ENCODE data around the gene TMEM11. TPM values are rescaled to one million over a fixed set of nuclear protein-coding genes. Genes with fewer than 3 reads are reported as not detected.

The TMEM11 gene
- total RNA-seq, 2 experiments from 2014 or later, result 28.9 to 40.4 TPM

- DNase-seq (no peak), ATAC-seq (no peak)
- Mint-ChIP-seq H3K4me1 (peaks cover 52% of the 10 kb centered on the region), H3K36me3 (ENCODE audit: low read depth) (peaks cover 23% of the 10 kb centered on the region), H3K9me3 (ENCODE audit: low read depth) (no peaks in the 10 kb centered on the region), H3K27ac (no peak overlapping the region), H3K4me3 (no peak overlapping the region), H3K27me3 (no peaks in the 10 kb centered on the region)
- ChIA-PET POLR2A (no interaction called here), CTCF (interaction anchor here (0.9 to 1.1 kb wide), 2 partner anchors 23 to 39 kb away, joined by 3 to 5 read pairs; no protein-coding TSS in a partner anchor)
- intact Hi-C loops (cut with DNase I, micrococcal nuclease), result no loop called here
Observed at GRCh38 chr17:21208352-21208751, 5.6 kb downstream of the TMEM11 start.

- H3K4me1 Mint-ChIP-seq, result peaks cover 32% of the 10 kb centered on the region
- H3K27ac Mint-ChIP-seq, result no peak overlapping the region
Observed at GRCh38 chr17:21204935-21205334, 9.0 kb downstream of the TMEM11 start.

GRCh38 chr17:21202512-21202911 is 11.4 kb downstream of the TMEM11 start:
- CTCF ChIA-PET, result no interaction called here
- Mint-ChIP-seq H3K4me3 (no peak overlapping the region), H3K36me3 (ENCODE audit: low read depth) (peaks cover 20% of the 10 kb centered on the region), H3K27me3 (no peaks in the 10 kb centered on the region), H3K27ac (no peak overlapping the region), H3K4me1 (peaks cover 27% of the 10 kb centered on the region), H3K9me3 (ENCODE audit: low read depth) (no peaks in the 10 kb centered on the region)
- POLR2A ChIA-PET, result no interaction called here
- ATAC-seq (no peak), DNase-seq (no peak)
- intact Hi-C loops (cut with DNase I, micrococcal nuclease), result no loop called here

More at GRCh38 chr17:21204935-21205334, 9.0 kb downstream of the TMEM11 start:
- ChIA-PET POLR2A (no interaction called here), CTCF (no interaction called here)
- H3K36me3 Mint-ChIP-seq (ENCODE audit: low read depth), result peaks cover 15% of the 10 kb centered on the region
- H3K27me3 Mint-ChIP-seq, result no peaks in the 10 kb centered on the region
- intact Hi-C loops (cut with DNase I, micrococcal nuclease), result no loop called here
- no peak for DNase-seq
- no peak for ATAC-seq
- no peaks in the 10 kb centered on the region for H3K9me3 Mint-ChIP-seq (ENCODE audit: low read depth)
- H3K4me3 Mint-ChIP-seq, result no peak overlapping the region

- intact Hi-C loops (cut with DNase I, micrococcal nuclease), result no loop called here
- Mint-ChIP-seq H3K9me3 (ENCODE audit: low read depth) (no peaks in the 10 kb centered on the region), H3K36me3 (ENCODE audit: low read depth) (peaks cover 23% of the 10 kb centered on the region), H3K4me1 (peaks cover 26% of the 10 kb centered on the region), H3K27me3 (no peaks in the 10 kb centered on the region), H3K27ac (no peak overlapping the region), H3K4me3 (no peak overlapping the region)
- ChIA-PET POLR2A (no interaction called here), CTCF (interaction anchor here (0.9 kb wide), 1 partner anchor 15 kb away, joined by 4 read pairs; no protein-coding TSS in a partner anchor)
- no peak for ATAC-seq
- DNase-seq, result no peak
Observed at GRCh38 chr17:21201874-21202273, 12.1 kb downstream of the TMEM11 start.

GRCh38 chr17:21201298-21201595 is 12.7 kb downstream of the TMEM11 start:
- Mint-ChIP-seq H3K27me3 (no peaks in the 10 kb centered on the region), H3K36me3 (ENCODE audit: low read depth) (peaks cover 25% of the 10 kb centered on the region), H3K27ac (peak overlapping the region; percentile 10), H3K9me3 (ENCODE audit: low read depth) (no peaks in the 10 kb centered on the region), H3K4me1 (peaks cover 22% of the 10 kb centered on the region), H3K4me3 (no peak overlapping the region)
- POLR2A ChIA-PET, result no interaction called here
- DNase-seq, result no peak
- ATAC-seq, result no peak
- CTCF ChIA-PET, result interaction anchor here (0.9 kb wide), 1 partner anchor 15 kb away, joined by 4 read pairs; no protein-coding TSS in a partner anchor
- intact Hi-C loops (cut with DNase I, micrococcal nuclease), result no loop called here

GRCh38 chr17:21200590-21201297 is 13.2 kb downstream of the TMEM11 start:
- Mint-ChIP-seq H3K36me3 (ENCODE audit: low read depth) (peaks cover 25% of the 10 kb centered on the region), H3K9me3 (ENCODE audit: low read depth) (no peaks in the 10 kb centered on the region), H3K27me3 (no peaks in the 10 kb centered on the region), H3K27ac (no peak overlapping the region), H3K4me1 (peaks cover 22% of the 10 kb centered on the region), H3K4me3 (no peak overlapping the region)
- no peak for DNase-seq
- ChIA-PET POLR2A (no interaction called here), CTCF (interaction anchor here (0.9 kb wide), 1 partner anchor 14 kb away, joined by 4 read pairs; no protein-coding TSS in a partner anchor)
- ATAC-seq, result no peak
- intact Hi-C loops (cut with DNase I, micrococcal nuclease), result no loop called here

- Mint-ChIP-seq H3K9me3 (ENCODE audit: low read depth) (no peaks in the 10 kb centered on the region), H3K27me3 (no peaks in the 10 kb centered on the region), H3K27ac (no peak overlapping the region), H3K4me3 (no peak overlapping the region), H3K4me1 (peaks cover 14% of the 10 kb centered on the region), H3K36me3 (ENCODE audit: low read depth) (peaks cover 25% of the 10 kb centered on the region)
- DNase-seq (no peak), ATAC-seq (no peak)
- ChIA-PET POLR2A (no interaction called here), CTCF (no interaction called here)
- intact Hi-C loops (cut with DNase I, micrococcal nuclease), result no loop called here
Observed at GRCh38 chr17:21199856-21200255, 14.1 kb downstream of the TMEM11 start.

- DNase-seq, result no peak
- intact Hi-C loops (cut with DNase I, micrococcal nuclease), result no loop called here
- ChIA-PET POLR2A (no interaction called here), CTCF (no interaction called here)
- Mint-ChIP-seq H3K4me1 (peaks cover 12% of the 10 kb centered on the region), H3K4me3 (no peak overlapping the region), H3K27me3 (no peaks in the 10 kb centered on the region), H3K9me3 (ENCODE audit: low read depth) (no peaks in the 10 kb centered on the region), H3K27ac (no peak overlapping the region), H3K36me3 (ENCODE audit: low read depth) (peaks cover 25% of the 10 kb centered on the region)
- ATAC-seq, result no peak
Observed at GRCh38 chr17:21199311-21199710, 14.7 kb downstream of the TMEM11 start.

GRCh38 chr17:21198411-21198810 is 15.6 kb downstream of the TMEM11 start:
- peaks cover 12% of the 10 kb centered on the region for H3K4me1 Mint-ChIP-seq
- ATAC-seq (no peak), DNase-seq (no peak)
- H3K27me3 Mint-ChIP-seq, result no peaks in the 10 kb centered on the region
- intact Hi-C loops (cut with DNase I, micrococcal nuclease), result no loop called here
- no peaks in the 10 kb centered on the region for H3K9me3 Mint-ChIP-seq (ENCODE audit: low read depth)
- POLR2A ChIA-PET, result no interaction called here
- no peak overlapping the region for H3K4me3 Mint-ChIP-seq
- H3K36me3 Mint-ChIP-seq (ENCODE audit: low read depth), result peaks cover 28% of the 10 kb centered on the region
- CTCF ChIA-PET, result no interaction called here
- no peak overlapping the region for H3K27ac Mint-ChIP-seq

GRCh38 chr17:21196126-21196525 is 17.8 kb downstream of the TMEM11 start:
- ChIA-PET CTCF (no interaction called here), POLR2A (no interaction called here)
- Mint-ChIP-seq H3K27ac (no peak overlapping the region), H3K4me1 (peaks cover 5% of the 10 kb centered on the region), H3K4me3 (no peak overlapping the region), H3K9me3 (ENCODE audit: low read depth) (no peaks in the 10 kb centered on the region), H3K27me3 (no peaks in the 10 kb centered on the region), H3K36me3 (ENCODE audit: low read depth) (peaks cover 32% of the 10 kb centered on the region)
- DNase-seq, result no peak
- intact Hi-C loops (cut with DNase I, micrococcal nuclease), result no loop called here
- ATAC-seq, result no peak

- ATAC-seq (no peak), DNase-seq (no peak)
- Mint-ChIP-seq H3K27ac (no peak overlapping the region), H3K9me3 (ENCODE audit: low read depth) (no peaks in the 10 kb centered on the region), H3K27me3 (no peaks in the 10 kb centered on the region), H3K4me1 (no peaks in the 10 kb centered on the region), H3K4me3 (no peak overlapping the region), H3K36me3 (ENCODE audit: low read depth) (peaks cover 40% of the 10 kb centered on the region)
- POLR2A ChIA-PET, result no interaction called here
- CTCF ChIA-PET, result no interaction called here
- intact Hi-C loops (cut with DNase I, micrococcal nuclease), result no loop called here
Observed at GRCh38 chr17:21194703-21195102, 19.3 kb downstream of the TMEM11 start.

GRCh38 chr17:21194226-21194625 is 19.7 kb downstream of the TMEM11 start:
- no peak overlapping the region for H3K27ac Mint-ChIP-seq
- DNase-seq, result no peak
- peaks cover 40% of the 10 kb centered on the region for H3K36me3 Mint-ChIP-seq (ENCODE audit: low read depth)
- ChIA-PET CTCF (no interaction called here), POLR2A (no interaction called here)
- H3K4me1 Mint-ChIP-seq, result no peaks in the 10 kb centered on the region
- no peak overlapping the region for H3K4me3 Mint-ChIP-seq
- intact Hi-C loops (cut with DNase I, micrococcal nuclease), result no loop called here
- no peaks in the 10 kb centered on the region for H3K9me3 Mint-ChIP-seq (ENCODE audit: low read depth)
- no peaks in the 10 kb centered on the region for H3K27me3 Mint-ChIP-seq
- no peak for ATAC-seq

Data from activated CD4-positive, alpha-beta T cell treated with anti-CD3 and anti-CD28 coated beads for 36 hours (primary cell).